GM18873 (cell line): ENCODE results near the gene TPCN2.

Source experiments
- ATAC-seq: cut with Tn5 transposase; IDR thresholded peaks from one replicate; pipeline ENCODE4 v1.9.1; 2021; ENCODE audit warnings: mild to moderate bottlenecking, moderate library complexity, moderate number of reproducible peaks; ENCODE audit not compliant: unreplicated experiment, low FRiP score

TPCN2 gene

DNA sequence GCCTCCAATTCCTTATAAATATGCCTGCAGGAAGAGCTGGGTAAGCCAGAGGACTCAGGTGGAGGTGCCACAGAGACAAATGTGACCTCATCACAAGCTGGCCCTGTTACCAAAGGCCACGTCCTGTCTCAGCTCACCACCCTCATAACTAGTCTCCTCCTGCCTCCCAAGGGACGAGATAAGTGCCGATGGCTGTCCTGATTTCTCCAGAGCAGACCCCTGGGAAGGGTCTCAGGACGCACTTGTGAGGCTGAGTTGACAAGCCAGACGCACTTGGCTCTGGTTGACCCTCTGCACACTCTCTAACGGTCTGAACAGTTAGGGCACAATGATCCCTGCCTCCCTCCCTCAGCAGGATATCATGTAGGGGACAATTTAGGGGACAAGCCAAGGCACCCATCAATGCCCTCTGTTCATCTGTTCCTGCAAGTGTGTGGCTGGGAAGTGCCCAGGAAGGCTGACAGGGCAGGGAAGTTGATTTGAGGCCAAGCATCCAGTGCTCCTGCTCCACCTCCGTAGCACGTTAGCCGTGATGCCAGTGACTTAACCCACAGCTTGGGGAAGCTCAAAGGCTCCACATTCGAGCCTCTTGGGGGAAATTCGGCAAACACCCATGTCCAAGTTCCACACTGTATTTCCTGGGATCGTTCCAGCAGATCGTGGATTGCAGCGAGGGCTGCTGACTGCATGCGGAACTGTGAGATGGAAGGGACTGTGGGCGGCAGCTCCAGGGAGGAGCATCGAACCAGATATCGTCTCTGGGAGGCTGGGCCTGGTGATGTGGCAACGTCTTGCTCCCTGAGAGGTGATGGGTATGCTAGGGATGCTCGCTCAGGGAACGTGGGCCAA is 109.8 kb downstream of the TPCN2 start:
- ATAC-seq, result no peak

DNA sequence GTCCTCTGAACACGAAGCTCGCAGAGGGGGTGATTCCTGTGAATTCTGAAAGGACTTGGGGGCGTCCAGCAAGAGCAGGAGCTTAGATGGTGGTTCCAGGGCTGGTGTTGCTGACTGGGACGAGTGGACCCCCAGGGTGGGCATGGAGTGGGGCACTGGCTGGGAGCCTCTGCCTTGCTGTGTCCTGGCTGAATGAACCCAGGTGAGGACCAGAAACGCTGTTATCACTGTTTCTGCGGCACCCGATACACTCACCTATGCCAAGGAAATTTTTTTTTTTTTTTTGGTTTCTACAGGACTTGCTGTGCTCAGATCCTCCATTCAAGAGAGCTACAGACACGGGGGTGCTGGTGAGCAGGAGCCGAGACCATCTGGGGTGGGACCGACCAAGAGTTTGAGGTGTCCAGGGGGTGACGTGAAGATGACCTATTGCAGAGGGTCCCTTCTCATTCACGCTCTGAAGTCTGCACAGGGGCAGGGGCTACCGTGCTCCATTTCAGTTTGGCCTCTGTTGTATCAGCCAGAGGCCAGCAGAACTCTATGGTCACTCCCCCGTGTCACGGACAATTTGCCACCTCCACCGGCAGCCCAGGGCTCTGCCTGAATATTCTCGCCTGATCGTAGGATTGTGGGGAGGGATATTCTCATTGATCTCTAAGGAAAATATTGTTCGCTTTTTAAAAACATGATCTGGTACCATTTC is 110.6 kb downstream of the TPCN2 start:
- ATAC-seq, result no peak

DNA sequence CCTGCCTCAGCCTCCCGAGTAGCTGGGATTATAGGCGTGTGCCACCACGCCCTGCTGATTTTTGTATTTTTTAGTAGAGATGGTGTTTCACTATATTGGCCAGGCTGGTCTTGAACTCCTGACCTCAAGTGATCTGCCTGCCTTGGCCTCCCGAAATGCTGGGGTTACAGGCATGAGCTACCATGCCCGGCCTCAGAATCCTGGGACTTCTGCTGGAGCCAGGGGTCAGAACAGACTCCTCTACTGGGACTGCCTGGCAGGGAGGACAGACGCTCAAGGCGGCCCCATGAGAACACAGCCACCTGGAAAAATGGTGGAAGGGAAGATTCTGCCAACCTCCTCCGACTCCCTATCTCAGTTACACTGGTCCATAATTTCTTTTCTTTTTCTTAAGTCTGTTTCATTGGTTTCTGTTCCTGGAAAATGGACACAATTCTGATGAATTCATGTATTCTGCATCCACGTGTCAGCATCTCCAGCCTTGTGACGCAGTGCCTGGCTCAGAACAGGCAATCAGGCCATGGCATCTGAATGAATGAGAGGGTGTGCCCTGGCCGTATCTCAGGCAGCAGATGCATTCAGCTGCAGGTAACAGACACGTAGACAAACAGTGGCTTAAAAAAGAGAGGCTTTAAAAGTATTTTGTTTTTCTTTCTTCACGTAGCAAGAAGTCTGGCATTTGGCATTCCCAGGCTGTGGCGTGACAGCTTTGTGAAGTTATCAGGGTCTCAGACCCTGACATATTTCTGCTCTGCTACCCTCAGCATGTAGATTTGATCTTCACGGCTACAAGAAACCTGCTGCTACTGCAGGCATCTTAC is 111.8 kb downstream of the TPCN2 start:
- no peak for ATAC-seq

DNA sequence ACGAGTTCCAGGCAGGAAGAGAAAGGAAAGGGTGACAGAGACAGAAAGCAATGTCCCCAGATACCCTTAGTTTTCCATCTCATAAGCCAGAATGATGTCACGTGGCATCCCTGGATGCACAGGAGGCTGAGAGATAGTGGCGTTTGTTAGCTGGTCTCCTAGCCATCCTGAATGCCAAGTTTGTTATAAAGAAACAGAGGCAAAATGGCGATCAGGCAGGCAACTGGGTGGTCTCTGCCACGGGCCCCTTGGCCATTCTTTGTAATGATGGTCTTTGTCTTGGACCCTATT is 112.3 kb downstream of the TPCN2 start:
- no peak for ATAC-seq

DNA sequence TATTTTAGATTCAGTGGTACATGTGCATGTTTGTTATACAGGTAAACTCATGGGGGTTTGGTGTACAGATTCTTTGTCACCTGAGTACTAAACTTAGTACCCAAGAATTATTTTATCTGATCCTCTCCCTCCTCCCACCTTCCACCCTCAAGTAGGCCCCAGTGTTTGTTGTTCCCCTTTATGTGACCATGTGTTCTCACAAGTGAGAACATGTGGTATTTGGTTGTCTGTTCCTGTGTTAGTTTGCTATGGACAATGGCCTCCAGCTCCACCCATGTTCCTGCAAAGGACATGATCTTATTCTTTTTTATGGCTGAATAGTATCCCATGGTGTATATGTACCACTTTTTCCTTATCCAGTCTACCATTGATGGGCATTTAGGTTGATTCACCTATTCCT is 113.8 kb downstream of the TPCN2 start:
- ATAC-seq, result no peak

DNA sequence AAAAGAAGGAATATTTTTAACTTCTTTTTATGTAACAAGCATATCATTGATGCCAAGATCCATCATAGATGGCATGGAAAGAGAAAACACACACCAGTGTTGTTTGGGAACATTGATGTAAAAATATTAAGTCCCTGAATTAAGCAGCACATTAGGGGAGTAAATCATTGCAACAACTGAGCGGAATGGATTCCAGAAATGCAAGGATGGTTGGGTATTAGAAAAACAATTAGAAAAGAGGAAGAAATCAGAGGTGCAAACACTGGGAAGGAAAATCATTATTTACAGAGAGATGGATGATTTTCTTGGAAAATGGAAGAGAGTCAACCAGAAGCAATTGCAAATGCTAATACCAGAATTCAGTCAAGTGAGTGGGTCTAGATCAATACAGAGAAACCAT is 115.1 kb downstream of the TPCN2 start:
- no peak for ATAC-seq

DNA sequence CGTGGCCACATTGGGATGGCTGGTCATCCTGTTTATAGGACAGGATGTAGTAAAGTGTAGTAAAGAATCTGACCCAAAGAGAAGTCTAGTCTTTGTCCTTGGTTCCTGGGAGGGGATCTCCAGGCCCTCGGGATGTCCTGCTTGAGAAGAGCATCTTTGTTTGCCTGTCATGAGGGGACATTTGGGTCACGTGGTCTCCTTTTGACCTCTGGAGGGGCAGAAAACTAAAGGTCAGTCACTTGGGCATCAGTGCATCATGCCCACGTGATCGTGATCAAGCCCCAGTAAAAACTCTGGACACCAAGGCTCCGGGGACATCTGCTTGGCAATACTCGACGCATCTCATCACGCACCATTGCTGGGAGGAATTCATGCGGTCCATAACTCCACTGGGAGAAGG is 116.1 kb downstream of the TPCN2 start:
- no peak for ATAC-seq

DNA sequence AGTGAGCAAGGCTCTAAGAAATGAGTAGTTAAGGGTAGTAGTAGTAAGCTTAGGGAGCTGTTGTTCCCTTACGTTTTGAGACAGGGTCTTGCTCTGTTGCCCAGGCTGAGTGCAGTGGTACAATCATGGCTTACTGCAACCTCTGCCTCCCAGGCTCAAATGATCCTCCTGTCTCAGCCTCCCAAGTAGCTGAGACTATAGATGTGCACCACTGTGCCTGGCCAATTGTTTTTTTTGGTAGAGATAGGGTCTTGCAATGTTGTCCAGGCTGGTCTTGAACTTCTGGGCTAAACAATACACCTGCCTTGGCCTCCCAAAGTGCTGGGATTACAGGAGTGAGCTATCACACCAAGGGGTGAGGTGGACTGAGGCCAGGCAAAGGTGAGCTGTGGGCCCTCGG is 117.0 kb downstream of the TPCN2 start:
- no peak for ATAC-seq

DNA sequence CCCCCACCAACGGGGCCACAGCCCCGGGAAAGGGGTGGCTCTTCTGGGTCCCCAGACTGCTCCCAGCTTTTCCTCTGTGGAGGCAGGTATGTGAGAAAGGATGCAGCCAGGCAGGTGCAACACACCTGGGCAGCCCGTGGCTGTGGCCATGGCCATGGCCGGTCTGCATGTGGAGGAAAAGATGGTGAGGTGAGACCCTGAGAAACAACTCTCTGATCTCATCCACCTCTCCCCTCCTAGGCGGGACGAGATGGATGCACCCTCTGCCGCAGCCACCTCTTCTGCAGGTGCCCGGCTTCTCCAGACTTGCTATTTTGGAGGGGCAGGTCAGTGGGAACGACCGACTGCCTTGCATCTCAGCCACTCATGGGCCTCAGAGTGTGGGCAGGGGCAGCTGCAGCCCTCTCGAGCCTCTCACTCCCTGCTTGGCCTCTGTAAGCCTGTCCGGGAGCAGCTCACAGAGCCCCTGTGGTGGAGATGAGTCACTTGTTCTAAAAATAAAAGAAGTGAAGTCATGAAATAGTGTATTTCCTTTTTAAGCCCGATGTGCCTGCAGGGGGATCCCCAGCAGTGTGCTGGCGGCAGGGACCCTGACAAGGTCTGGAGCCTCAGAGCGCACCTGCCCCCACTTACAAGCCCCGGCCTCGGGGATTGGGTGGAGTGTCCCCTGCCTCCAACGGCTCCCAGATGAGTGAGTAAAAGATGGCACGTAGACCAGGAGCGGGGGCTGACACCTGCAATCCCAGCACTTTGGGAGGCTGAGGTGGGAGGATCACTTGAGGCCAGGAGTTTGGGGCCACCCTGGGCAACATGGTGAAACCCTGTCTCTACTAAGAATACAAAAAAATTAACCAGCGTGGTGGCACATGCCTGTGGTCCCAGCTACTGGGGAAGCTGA is 117.7 kb downstream of the TPCN2 start:
- ATAC-seq, result peak; percentile 92

DNA sequence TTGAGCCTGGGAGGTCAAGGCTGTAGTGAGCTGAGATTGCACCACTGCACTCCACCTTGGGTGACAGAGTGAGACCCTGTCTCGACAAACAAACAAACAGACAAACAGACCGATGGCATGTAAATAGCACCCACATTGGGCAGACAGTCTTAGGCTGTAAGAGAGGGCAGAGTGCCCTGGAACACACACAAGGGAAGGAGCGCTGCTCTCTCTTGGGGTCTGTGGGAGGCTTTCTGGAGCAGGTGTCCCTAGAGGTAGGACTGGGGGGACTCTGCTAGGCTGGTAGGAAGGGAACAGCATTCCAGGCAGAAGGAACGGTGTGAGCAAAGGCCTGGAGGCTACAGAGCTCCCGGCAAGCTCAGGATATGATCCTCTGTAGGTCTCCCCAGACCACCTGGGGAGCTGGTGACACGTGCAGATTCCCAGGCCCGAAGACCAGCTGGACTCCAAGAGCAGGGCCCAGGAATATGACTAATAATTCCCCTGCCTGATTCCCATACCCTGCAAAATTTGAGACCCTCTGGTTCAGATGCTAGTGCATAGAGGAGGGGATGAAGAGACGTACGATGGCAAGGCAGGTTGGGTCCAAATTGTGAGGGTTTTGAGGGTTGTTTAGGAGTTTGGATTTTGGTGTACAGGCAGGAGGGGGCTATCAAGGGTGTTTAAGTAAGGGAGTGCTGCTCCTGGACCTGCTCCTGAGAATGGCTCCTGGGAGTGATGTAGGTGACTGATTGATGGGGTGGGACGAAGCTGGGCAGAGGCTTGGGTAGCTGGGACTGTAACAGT is 118.6 kb downstream of the TPCN2 start:
- no peak for ATAC-seq

DNA sequence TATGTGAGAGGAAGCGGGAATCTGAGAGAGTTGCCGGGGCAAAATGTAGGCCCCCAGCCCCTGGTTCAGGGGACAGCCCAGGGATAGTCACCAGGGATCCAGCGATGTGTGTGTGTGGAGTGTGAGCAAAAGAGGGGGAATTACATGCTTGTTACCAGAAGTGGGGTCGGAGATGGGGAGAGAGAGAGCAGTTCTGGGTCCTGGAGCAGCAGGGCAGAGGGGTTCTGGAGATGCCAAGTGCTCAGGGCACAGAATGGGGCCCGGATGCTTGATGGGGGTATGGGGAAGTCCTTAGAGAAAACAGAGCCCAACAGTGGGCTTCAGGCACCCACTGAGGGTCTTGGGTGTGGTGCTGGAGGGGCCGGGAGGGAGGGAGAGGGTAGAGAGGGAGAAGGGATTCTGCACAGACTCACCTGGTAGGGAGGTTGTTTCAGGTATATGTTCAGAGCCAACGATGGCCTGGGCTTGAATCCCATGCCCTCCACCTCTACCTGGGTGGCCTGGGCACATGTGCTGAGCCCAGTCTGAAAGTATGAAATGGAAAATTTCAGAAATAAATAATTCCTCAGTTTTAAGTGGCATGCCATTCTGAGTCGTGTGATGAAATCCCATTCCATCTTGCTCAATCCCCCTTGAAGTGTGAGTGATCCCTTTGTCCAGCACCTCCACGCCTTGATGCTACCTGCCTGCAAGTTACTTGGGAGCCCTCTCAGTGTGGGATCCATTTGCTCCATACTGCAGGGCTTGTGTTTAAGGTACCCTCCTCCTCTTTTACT is 119.4 kb downstream of the TPCN2 start:
- ATAC-seq, result no peak

DNA sequence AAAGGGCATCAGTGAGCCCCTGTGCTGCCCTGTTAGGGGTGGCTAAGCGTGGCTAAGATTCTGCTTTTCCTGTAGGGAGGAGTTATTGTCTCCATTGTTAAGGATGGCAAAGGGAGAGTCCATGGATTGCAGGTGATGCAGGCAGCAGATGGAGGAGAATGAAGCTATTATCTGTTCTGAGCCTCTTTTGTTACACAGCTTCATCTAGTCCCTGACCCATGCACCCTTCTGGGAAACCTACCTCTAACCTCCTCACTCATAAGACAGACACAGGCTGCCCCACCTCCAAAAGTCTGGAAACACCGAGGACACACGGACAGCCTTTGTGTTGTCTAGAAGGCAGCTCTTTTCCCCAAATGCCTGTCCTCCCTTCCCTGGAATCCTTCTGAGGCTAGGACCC is 120.7 kb downstream of the TPCN2 start:
- ATAC-seq, result no peak

DNA sequence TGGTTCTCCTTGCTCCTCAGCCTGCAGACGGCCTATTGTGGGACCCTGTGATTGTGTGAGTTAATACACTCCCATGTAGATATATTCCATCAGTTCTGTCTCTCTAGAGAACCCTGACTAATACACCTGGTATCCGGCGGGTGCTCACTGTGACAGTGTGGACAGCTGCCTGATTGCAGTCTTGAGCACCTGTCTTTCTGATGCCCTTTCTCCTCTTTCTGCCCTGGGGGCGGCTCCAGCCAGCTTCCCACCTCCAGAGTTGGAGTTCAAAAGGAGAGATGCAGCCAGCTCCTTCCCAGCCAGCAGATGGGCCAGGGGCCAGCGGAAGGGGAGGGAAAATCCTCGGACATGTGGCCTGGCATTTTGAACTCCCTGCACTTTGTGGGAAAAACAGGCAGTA is 122.0 kb downstream of the TPCN2 start:
- ATAC-seq, result no peak

DNA sequence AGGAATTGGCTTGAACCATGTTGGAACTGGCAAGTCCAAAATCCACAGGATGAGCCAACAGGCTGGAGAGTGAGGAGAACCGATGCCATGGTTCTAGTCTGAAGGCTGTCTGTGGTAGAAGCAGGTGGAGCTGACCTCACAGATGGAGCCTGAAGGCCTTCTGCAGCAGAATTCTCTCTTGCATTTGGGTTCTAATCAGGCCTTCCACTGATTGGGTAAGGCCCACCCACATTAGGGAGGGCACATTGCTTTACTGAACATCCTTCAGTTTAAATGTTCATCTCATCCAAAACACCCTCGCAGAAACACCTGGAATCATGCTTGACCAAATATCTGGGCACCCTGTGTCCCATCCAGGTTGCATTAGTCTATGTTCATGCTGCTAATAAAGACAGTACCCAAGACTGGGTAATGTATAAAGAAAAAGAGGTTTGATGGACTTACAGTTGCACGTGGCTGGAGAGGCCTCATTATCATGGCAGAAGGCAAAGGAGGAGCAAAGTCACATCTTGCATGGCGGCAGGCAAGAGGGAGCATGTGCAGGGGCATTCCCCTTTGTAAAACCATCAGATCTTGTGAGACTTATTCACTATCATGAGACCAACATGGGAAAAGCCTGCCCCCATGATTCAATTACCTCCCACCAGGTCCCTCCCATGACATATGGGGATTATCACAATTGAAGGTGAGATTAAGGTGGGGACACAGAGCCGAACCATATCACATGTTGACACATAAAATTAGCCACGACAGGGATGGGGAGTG is 122.9 kb downstream of the TPCN2 start:
- ATAC-seq, result no peak

DNA sequence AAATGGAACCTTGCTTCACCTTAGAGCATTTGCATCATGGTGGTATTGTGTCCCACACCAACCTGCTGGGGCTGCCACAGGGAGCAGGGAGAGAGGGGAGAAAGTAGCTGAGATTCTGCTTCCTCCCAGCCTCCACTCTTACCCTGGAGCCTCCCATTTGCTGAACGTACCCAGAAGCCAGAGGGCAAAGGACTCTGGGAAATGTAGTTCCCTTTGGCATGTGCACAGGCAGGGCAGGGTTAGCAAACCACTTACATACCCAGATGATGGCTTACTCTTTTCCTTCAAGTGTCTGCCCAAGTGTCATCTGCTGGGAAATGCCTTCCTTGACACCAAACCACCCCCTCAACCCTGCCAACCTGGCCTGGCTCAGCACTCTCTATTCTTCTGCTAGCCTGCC is 123.9 kb downstream of the TPCN2 start:
- no peak for ATAC-seq

DNA sequence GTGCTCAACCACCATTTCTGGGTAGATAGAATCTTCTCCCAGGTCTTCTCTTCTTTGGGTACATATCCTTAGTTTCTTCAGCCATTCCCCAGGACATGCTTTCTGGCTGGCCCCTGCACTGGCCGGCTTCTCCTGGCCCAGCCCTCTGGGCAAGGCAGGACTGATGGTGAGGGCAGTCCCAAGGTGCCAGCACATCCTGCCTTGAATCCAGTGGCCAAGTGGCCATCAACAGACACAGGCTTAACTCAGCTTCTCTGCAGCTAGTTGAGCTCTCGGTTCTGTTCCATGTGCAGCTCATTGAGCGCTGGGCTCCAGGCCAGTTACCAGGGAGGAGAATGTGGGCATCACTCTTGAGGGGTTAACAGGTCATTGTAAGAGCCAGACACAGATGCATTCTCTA is 124.6 kb downstream of the TPCN2 start:
- no peak for ATAC-seq

DNA sequence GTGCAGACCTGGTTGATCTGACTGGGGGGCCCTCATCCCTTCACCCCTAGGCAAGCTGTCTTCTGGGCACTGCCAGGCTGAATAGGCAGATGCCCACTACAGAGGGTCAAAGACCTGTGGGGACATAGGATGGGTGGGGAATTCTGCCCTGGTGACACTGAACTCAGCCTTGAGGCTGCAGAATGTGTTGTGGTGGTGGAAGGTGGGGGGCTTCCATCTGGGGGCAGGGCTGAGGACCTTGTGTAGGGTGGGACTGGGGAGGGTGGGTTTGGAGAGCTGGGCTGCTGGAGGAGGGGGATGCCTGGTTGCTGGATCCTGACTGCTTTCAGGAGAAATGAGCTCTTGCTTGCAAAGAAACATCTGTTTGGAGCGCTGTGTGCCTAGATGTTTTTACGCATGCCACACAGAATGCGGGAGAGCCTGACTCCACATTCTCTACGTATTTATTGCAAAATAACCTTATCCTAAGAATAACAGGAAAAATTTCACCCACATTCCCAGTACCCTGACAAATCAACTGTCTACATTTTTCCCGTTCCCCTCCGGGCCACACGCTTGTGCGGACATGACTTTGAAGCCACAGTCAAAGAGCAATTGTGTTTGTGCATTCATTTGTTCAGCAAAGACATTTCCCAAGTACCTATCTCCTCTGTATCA is 125.3 kb downstream of the TPCN2 start:
- ATAC-seq, result no peak

DNA sequence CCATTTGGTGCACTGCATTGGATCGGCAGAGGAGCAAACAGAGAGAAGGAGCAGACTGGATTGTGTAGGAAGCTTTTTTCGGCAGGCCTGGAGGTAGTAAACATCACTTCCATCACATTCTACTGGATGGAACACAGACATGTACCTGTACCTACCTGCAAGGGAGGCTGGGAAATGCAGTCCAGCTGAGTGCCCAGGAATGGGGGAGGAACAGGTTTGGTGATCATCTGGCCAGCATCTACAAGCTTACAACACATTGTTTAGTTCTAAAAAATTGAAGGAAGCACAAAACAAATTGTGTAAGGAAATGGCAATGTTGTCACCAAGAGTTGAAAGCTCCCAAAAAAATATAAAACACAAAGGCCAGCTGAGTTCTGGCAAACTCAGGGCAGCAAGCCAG is 126.1 kb downstream of the TPCN2 start:
- ATAC-seq, result no peak
